ENCODE measurements around the gene LYSMD2. TPM values are rescaled to one million over a fixed set of nuclear protein-coding genes. Genes with fewer than 3 reads are reported as not detected.

LYSMD2 gene
- total and polyA plus RNA-seq, 2 experiments from 2014 or later = 6.3 to 6.7 TPM

DNA sequence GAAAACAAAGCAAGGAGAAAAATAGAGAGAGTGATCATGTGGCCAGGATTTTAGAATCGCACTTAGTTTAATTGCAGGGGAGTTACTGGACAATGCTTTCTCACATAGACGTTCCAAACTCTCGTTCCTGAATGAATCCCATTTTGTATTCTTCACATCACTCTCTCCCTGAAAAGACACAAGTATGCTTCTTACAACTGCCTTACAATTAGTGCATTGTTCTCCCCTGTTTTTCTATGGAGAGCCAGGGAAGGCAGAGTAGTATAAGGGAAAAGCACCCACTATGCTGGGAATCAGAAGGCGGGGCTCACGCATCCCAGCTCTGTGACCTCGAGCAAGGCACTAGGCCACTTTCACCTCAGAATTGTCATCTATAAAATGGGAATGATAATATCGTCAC lies 28.3 kb upstream of the LYSMD2 start:
- no peaks in the 10 kb centered on the region for H3K9me2 ChIP-seq (ENCODE audit: insufficient read depth)

DNA sequence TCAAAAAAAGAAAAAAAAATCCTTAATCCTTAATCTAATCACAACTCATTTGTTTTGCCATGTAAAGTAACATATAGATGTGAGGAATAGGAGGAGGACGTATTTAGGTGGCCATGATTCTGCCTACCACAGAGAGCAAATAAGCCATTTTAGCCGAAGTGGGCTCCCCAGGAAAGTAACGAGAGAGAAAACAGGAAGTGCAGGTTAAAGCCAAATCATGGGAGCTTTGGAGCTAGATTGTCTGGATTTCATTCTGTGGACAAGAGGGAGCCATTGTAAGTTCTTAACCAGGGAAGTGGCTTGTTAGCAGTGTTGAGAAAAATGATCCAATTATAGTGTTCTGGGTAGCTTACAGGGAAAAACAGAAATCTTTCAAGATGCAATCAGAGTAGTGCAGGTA lies 23.4 kb upstream of the LYSMD2 start:
- TF ChIP-seq EZH2phosphoT487 (IDR thresholded peaks at IDR 0.05; ENCODE audit: insufficient read depth, low read depth) = no peak
- TF ChIP-seq EZH2 (IDR thresholded peaks at IDR 0.05; ENCODE audit: insufficient read depth, poor library complexity, severe bottlenecking) = no peak

More for the DNA sequence above, 28.3 kb upstream of the LYSMD2 start:
- no peaks in the 10 kb centered on the region for H3K4me1 ChIP-seq (ENCODE audit: insufficient read depth)
- H2AFZ ChIP-seq = no peak overlapping the region
- WGBS, 2 experiments (ENCODE audit: low coverage in 1 of 2, low lambda C conversion rate in 2 of 2, missing lambda C conversion rate in 2 of 2) = 90 to 95% methylated on average over 7 of the region's 7 CpGs
- H3K4me3 ChIP-seq = no peak overlapping the region
- H3K36me3 ChIP-seq (ENCODE audit: low read depth) = no peaks in the 10 kb centered on the region
- no peak for DNase-seq
- no peaks in the 10 kb centered on the region for H3K9me3 ChIP-seq (ENCODE audit: low read depth)
- no peak for TF ChIP-seq EZH2phosphoT487 (IDR thresholded peaks at IDR 0.05; ENCODE audit: insufficient read depth, low read depth)
- no peak for TF ChIP-seq EZH2 (IDR thresholded peaks at IDR 0.05; ENCODE audit: insufficient read depth, poor library complexity, severe bottlenecking)
- in situ Hi-C loops (cut with MboI) = no loop called here
- no peak overlapping the region for H3K9ac ChIP-seq
- H4K20me1 ChIP-seq (ENCODE audit: insufficient read depth) = no peaks in the 10 kb centered on the region
- H3K4me2 ChIP-seq (ENCODE audit: unreplicated experiment) = no peak overlapping the region
- H3F3A ChIP-seq (ENCODE audit: insufficient read depth) = no peaks in the 10 kb centered on the region
- no peaks in the 10 kb centered on the region for H3K27me3 ChIP-seq (replicated peaks; ENCODE audit: insufficient read depth)
- H3K27ac ChIP-seq = no peak overlapping the region
- H3K79me2 ChIP-seq (ENCODE audit: insufficient read depth) = no peaks in the 10 kb centered on the region

DNA sequence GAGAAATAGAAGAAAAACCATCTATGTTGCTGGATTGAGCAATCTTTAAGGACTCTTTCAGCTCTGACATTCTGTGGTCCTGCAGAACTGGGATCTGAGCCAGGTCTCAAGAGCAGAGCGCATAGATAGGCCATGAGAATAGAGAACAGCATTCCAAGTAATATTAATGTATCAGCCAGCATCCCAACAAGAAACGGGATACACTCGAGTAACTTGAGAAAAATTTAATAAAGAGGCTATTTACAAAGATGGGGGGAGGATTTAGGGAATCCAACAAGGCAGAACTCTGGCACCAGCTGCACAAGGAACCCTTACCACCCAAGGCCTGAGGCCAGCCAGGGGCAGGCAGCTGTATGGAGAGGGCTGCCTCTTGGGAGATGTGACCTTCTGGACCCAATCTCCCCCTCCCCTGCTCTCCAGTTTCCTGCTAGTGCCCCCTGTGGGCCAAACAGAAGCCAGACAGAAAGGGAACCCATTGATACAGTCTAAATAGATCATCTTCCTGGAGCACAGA lies 22.2 kb upstream of the LYSMD2 start:
- peaks cover 27% of the 10 kb centered on the region for H3F3A ChIP-seq (ENCODE audit: insufficient read depth)
- H3K79me2 ChIP-seq (ENCODE audit: insufficient read depth) = no peaks in the 10 kb centered on the region
- peak overlapping the region; percentile 11 for H3K4me2 ChIP-seq (ENCODE audit: unreplicated experiment)
- in situ Hi-C loops (cut with MboI) = no loop called here
- H3K9me3 ChIP-seq (ENCODE audit: low read depth) = no peaks in the 10 kb centered on the region
- H3K4me3 ChIP-seq = no peak overlapping the region
- H3K27ac ChIP-seq = peak overlapping the region; percentile 56
- H4K20me1 ChIP-seq (ENCODE audit: insufficient read depth) = no peaks in the 10 kb centered on the region
- no peaks in the 10 kb centered on the region for H3K27me3 ChIP-seq (replicated peaks; ENCODE audit: insufficient read depth)
- peak; percentile 95 for DNase-seq
- WGBS, 2 experiments (ENCODE audit: low coverage in 1 of 2, low lambda C conversion rate in 2 of 2, missing lambda C conversion rate in 2 of 2) = 4 to 6% methylated on average over 3 of the region's 3 CpGs
- H3K4me1 ChIP-seq (ENCODE audit: insufficient read depth) = peaks cover 19% of the 10 kb centered on the region
- no peak overlapping the region for H3K9ac ChIP-seq
- H3K36me3 ChIP-seq (ENCODE audit: low read depth) = no peaks in the 10 kb centered on the region
- H2AFZ ChIP-seq = no peak overlapping the region
- H3K9me2 ChIP-seq (ENCODE audit: insufficient read depth) = no peaks in the 10 kb centered on the region
- TF ChIP-seq EZH2phosphoT487 (IDR thresholded peaks at IDR 0.05; ENCODE audit: insufficient read depth, low read depth) (no peak), EZH2 (IDR thresholded peaks at IDR 0.05; ENCODE audit: insufficient read depth, poor library complexity, severe bottlenecking) (no peak)

More for the DNA sequence above, 23.4 kb upstream of the LYSMD2 start:
- Histone ChIP-seq H3K9ac (no peak overlapping the region), H3K27me3 (replicated peaks; ENCODE audit: insufficient read depth) (no peaks in the 10 kb centered on the region), H3K9me3 (ENCODE audit: low read depth) (no peaks in the 10 kb centered on the region), H3K27ac (no peak overlapping the region), H3K4me1 (ENCODE audit: insufficient read depth) (peaks cover 19% of the 10 kb centered on the region), H3K79me2 (ENCODE audit: insufficient read depth) (no peaks in the 10 kb centered on the region), H3K36me3 (ENCODE audit: low read depth) (no peaks in the 10 kb centered on the region), H4K20me1 (ENCODE audit: insufficient read depth) (no peaks in the 10 kb centered on the region), H2AFZ (no peak overlapping the region), H3K4me2 (ENCODE audit: unreplicated experiment) (no peak overlapping the region), H3F3A (ENCODE audit: insufficient read depth) (peaks cover 27% of the 10 kb centered on the region), H3K4me3 (no peak overlapping the region), H3K9me2 (ENCODE audit: insufficient read depth) (no peaks in the 10 kb centered on the region)
- in situ Hi-C loops (cut with MboI) = no loop called here
- 65 to 70% methylated on average over 3 of the region's 3 CpGs for WGBS, 2 experiments (ENCODE audit: low coverage in 1 of 2, low lambda C conversion rate in 2 of 2, missing lambda C conversion rate in 2 of 2)
- DNase-seq = no peak

DNA sequence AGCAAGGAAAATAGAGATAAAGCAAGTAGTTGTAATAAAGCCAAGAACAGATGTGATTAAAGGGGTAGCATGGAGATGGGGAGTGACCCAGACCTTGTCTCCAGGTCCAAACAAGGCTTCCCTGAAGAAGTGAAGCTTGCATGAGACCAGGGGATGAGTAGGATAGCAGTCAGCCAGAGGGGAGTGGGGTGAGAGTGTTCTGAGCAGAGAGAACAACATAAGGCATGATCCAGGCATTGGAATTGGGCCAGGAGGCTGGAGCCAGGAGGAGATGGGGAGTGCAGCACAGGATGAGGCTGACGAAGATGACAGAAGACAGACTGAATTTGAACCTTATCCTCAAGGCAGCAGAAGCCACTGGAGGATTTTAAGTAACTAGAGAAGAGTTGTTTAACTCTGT lies 21.2 kb upstream of the LYSMD2 start:
- TF ChIP-seq EZH2 (IDR thresholded peaks at IDR 0.05; ENCODE audit: insufficient read depth, poor library complexity, severe bottlenecking) (no peak), EZH2phosphoT487 (IDR thresholded peaks at IDR 0.05; ENCODE audit: insufficient read depth, low read depth) (no peak)
- in situ Hi-C loops (cut with MboI) = no loop called here
- Histone ChIP-seq H4K20me1 (ENCODE audit: insufficient read depth) (no peaks in the 10 kb centered on the region), H3F3A (ENCODE audit: insufficient read depth) (peaks cover 27% of the 10 kb centered on the region), H3K27me3 (replicated peaks; ENCODE audit: insufficient read depth) (no peaks in the 10 kb centered on the region), H3K4me3 (no peak overlapping the region), H3K79me2 (ENCODE audit: insufficient read depth) (0 out of 2 replicates have a peak, but pooled peaks cover 6% of the 10 kb centered on the region), H3K4me2 (ENCODE audit: unreplicated experiment) (peak overlapping the region; percentile 29), H3K9ac (peak overlapping the region; percentile 24; the same call in 1 of the 2 replicates), H3K9me3 (ENCODE audit: low read depth) (no peaks in the 10 kb centered on the region), H3K36me3 (ENCODE audit: low read depth) (no peaks in the 10 kb centered on the region), H3K4me1 (ENCODE audit: insufficient read depth) (peaks cover 19% of the 10 kb centered on the region), H2AFZ (no peak overlapping the region), H3K9me2 (ENCODE audit: insufficient read depth) (no peaks in the 10 kb centered on the region), H3K27ac (peak overlapping the region; percentile 56)
- peak; percentile 84 for DNase-seq
- WGBS, 2 experiments (ENCODE audit: low coverage in 1 of 2, low lambda C conversion rate in 2 of 2, missing lambda C conversion rate in 2 of 2) = 0 to 3% methylated on average over 1 of the region's 1 CpG
